ENCODE data around the gene MEX3D.

GRCh38 chr19:1585243-1585580 lies 17.1 kb upstream of the MEX3D start:
- TF ChIP-seq CTCF (IDR thresholded peaks at IDR 0.05; ENCODE audit: borderline replicate concordance, extremely low read depth, low read length, poor library complexity, severe bottlenecking) (no peak), EZH2 (IDR thresholded peaks at IDR 0.05; ENCODE audit: borderline replicate concordance, low read depth, low read length, severe bottlenecking) (no peak)
